GM19099 (cell line): ENCODE measurements around the gene GARNL3.

Experiments used
- POLR2A ChIP-seq: IDR thresholded peaks from 3 replicates; pipeline ENCODE4 v1.6.1; 2011; ENCODE audit warnings: low read depth; ENCODE audit not compliant: insufficient read length; ENCODE audit errors: extremely low read depth

GARNL3 gene

DNA sequence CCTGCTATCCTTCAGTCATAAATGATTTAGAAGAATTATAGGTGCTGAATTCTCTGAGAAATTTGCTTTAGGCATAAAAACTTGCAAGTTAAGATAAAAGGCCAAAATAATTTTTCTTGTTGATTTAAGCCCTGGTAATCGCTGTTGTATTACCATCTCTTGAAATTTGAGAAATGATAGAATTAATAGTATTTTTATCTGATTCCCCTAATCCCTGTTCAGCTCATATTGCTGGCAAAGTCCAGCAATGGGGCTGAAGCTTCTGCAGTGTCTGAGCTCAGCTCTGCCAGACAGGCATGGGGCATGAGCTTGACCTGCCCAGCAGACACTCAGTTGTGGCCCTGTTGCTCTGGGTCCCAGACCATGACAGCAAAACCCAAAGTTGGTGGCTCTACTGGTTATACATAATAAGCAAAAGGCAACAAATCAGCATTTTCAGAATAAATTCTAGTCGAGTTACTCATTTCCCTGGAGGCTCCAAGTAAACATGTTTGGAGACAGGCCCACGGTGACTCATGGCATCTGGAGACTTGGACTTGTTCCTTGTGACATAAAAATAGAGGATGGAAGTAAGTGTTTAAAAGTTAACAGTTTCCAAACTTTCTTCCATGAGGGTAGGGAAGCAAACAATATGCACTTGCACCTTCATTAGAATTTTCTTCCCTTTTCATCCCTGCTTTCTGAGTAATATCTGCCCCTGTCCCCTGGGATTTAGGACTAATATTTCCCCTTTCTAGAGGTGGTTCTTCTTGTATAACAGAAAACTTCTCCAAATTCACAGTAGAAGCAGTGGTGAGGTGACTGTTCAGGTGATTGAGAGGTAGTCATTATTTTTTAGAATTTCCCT is 72.2 kb downstream of the GARNL3 start:
- no peak for TF ChIP-seq POLR2A

GRCh38 chr9:127340721-127341120 is 76.1 kb downstream of the GARNL3 start:
- no peak for TF ChIP-seq POLR2A

DNA sequence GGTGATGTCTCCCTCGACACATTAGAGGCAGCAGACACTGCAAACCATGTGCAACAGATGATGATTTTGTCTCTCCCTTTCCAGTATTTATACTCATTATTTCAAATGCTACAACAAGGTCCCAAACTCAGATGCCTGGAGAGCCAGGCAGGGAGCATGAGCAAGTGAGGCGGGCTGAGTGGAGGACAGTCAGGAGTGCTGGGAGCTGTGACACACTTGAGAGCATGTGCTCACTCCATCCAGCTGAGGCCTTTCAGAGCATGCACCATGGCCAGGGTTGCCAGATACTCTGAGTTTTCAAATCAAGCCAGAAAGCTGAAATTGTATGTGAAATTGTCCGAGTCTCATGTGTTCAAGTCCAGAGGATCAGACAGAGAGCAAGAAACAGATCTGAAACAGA is 76.6 kb downstream of the GARNL3 start:
- no peak for TF ChIP-seq POLR2A

DNA sequence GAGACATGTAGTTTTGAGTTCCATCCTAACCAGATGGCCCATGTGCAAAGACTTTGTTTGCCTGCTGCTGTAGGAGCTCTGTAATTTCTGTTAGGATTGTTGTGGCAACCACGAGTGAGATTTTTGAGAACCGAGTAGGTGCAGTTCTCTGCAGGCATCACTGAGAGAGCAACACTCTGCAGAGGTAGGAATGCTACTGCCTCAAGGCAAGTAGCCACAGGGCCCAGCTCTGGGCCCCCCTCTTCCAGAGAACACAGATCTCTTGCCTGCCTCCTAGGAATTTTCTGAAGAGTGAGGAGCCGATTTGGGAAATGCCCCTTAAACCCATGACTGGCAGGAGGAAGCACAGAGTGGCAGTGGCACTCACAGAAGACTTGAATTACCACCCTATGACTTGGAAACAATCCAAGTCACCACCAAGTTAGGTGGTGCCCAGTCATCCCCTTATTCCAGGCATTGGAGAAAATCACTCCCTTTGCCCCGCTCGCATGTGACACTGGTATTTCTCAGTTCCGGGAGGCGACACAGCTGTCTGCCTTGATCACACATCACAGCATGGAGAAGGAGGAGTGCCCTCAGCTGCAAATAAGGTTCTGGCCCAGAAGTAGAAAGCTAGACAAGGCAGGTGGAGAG is 79.9 kb downstream of the GARNL3 start:
- no peak for TF ChIP-seq POLR2A

GRCh38 chr9:127345566-127345965 is 81.0 kb downstream of the GARNL3 start:
- TF ChIP-seq POLR2A: no peak

- TF ChIP-seq POLR2A: no peak
Measured at GRCh38 chr9:127346584-127346983, 82.0 kb downstream of the GARNL3 start.

DNA sequence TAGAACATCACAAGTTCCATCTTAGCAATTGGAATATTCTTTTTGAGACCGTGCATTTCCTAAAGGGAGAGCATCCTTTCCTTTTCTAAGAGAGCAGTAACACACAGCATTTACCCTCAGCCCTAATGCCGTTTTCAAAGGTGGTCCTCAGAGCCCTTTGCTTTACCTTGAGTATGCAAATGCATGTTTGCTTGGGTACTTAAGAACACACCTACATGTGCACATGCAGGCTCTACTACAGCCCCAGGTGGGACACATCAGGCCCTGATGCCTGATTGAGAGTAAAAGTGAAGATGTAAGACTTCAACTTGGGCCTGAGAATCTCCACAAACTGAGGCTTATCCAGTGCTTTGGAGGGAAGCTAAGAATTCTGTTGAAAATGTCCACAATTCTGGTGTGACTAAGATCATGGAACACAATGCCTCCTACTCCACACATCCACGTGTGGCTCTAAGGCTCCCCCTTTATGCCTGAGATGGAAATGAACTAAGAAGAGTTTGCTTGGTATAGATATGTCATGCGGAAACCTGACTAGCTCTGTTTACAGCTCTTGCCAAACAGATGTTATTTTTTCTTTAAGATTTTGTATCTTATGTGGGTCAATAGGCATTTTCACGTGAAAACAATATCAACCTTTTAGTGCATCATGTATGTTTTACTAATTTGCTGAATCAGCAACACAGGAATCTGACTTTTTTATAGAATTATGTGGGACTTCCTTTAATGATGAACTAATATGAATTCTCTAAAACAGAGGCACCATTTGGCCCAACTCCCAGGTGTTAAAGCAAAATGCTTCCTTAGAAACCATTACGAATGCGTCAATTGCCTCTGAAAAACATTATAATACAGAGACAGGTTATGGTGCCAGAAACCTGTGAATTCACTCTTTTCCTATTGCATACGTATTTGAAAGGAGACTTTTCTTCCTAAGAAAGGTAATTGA is 83.5 kb downstream of the GARNL3 start:
- no peak for TF ChIP-seq POLR2A

DNA sequence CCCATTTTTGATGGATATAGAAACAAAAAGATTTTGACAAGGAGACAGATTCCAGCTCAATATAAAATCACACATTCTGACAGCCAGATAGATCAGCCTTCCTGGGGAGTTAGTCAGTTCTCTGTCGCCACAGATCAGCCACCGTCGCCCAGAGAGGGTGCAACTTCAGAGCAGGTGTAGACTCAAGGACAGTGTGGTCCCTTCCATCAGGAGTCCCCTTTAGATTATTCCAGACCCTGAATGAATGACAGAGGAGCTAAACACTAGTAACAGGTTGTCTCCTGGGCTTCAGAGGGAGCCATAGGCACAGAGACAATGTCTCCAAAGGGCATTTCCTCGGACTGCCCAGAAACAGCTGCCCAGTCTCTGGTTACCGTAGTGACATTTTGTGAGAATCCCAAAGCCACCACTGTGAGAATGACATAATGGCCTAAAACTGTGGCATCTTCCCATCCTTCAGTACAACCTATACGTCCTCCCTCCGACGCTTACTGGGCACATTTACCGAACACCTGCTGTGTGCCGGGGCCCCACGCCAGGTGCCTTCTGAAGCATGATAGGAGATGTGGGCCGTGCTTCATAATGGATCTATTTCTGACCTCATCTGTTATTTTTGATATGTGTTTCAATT is 85.0 kb downstream of the GARNL3 start:
- no peak for TF ChIP-seq POLR2A

DNA sequence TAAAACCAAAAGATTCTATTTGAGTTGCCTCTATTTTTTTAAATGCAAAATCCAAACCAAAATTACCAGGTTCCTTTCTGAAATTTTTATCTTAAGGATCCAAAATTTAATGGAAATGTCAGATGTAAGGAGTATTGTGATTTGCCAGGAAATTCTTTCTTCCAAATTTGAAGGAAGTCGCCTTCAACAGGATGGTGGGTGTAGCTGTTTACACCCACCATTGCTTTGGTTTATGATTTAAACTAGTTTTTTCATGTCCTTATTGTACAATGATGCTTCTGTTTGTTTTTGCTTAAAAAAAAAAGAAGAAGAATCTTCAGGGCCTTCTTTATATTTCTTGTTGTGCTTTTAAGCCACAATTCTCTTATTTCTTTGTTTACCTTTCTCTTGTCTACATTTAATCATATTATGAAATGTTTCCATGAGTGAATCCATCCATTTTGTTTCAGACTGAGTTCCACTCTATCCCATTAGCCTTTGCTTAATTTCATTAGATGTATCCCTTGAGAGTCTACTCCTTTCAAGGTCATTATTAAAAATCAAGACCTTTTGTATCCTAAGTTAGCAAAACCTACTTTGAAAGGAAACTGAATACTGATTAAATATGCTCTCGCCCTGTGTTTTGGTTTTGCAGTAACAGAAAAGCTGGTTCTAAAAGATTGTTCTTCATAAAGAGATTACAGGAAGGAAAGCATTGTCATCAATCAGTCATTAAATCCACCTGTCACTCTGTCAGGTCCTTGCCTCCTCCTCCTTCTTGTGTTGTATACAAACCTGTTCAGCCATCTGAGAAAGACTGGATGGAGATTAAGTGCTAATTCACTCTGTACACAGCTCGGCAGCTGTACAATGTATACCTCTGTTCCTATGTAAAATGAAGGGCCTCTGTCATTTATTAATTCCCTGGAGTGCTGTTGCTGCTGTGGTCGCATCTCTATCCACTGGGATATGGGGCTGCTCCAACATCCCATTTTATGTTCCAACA is 86.9 kb downstream of the GARNL3 start:
- no peak for TF ChIP-seq POLR2A

DNA sequence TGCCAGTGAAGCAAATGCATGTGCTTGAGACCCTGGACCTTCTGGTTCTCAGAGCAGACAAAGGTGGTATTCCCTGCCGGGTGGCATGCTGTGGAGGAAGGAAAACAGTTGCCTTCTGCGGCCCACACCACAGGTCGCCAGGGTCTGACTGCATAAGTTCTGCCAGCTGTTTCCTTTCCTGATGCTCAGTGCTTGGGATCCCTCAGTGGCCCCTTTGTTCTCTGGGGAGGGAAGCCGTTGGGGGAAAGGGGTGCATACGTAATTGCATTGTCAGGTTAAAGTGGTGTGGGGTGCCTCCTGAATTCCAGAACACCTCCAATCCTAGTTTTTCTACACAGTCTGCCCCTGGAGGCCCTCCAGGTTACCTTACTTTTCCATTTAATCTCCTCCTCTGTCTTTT is 89.3 kb downstream of the GARNL3 start:
- no peak for TF ChIP-seq POLR2A

- TF ChIP-seq POLR2A: no peak
Measured at GRCh38 chr9:127356906-127357305, 92.3 kb downstream of the GARNL3 start.

DNA sequence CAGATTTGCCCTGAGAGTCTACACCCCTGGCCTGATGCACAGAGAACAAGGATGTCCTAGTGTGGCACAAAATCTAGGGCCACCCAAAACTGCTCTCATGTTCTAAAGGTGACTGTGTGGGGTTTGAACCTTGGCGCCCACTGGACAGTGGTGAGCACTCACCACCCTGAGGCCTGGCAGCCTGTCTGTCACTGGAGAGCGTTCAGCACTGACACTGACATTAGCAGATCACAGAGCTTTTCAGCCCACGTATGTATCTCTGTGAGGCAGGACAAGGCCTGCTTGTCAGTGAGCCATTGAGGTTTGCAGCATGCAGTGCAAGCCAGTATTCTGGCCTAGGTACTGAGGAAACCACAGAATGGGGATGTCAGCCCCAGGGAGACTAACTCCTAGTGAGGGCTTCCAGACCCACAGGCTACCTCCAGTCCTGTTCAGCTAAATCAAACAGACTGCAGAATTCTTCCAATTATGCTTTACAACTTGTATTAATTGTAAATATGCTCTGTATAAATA is 93.5 kb downstream of the GARNL3 start:
- TF ChIP-seq POLR2A: no peak

- TF ChIP-seq POLR2A: no peak
Measured at GRCh38 chr9:127358770-127359169, 94.2 kb downstream of the GARNL3 start.

- TF ChIP-seq POLR2A: no peak
Measured at GRCh38 chr9:127360250-127360649, 95.7 kb downstream of the GARNL3 start.

DNA sequence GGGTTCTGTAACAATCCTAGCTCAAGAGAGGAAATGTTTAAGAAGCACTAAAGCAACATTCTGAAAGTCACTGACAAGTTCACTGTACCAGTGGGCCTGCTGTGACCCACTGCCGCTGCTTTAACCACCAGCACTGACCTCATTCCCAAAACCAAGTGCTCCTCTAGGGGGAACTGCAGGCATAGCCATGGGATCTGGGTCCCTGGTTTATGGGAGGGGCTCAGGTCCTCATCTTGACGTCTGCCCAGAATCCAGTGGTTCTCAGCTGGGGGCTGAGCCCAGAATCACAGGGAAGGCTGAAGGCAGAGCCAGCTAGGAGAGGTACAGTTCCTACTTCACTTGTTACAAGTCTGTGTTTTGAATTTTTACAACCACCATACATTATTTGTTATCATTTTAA is 96.3 kb downstream of the GARNL3 start:
- no peak for TF ChIP-seq POLR2A
